DMS79 (cell line): ENCODE results near the gene PARP14.
"Not testable (repeated sequence)": the region's sequence is repeated elsewhere in the genome, so short reads cannot be mapped to it uniquely, and the experiment has no call there.

ENCODE experiments used
- DNase-seq: peaks from one replicate; lab custom pipeline; 2025; lab: John Stamatoyannopoulos, UW

The PARP14 gene

GRCh38 chr3:122680475-122681283 is at the start of gene PARP14:
PARP14 (plus strand) TSS chr3:122680839; CDS start chr3:122680884, 45 bp downstream.
- no peak for DNase-seq

GRCh38 chr3:122635789-122636188 is 44.9 kb upstream of the PARP14 start:
- no peak for DNase-seq

- no peak for DNase-seq
Measured at GRCh38 chr3:122636697-122637096, 43.9 kb upstream of the PARP14 start.

GRCh38 chr3:122640437-122640999 is 40.1 kb upstream of the PARP14 start:
- no peak for DNase-seq

- DNase-seq: no peak
Measured at GRCh38 chr3:122642935-122643334, 37.7 kb upstream of the PARP14 start.

- no peak for DNase-seq
Measured at GRCh38 chr3:122646146-122646988, 34.3 kb upstream of the PARP14 start.

- not testable (repeated sequence) for DNase-seq
Measured at GRCh38 chr3:122651233-122651907, 29.3 kb upstream of the PARP14 start.

- not testable (repeated sequence) for DNase-seq
Measured at GRCh38 chr3:122651962-122652361, 28.7 kb upstream of the PARP14 start.

GRCh38 chr3:122658336-122658735 is 22.3 kb upstream of the PARP14 start:
- DNase-seq: not testable (repeated sequence)

- no peak for DNase-seq
Measured at GRCh38 chr3:122660297-122660974, 20.2 kb upstream of the PARP14 start.

- no peak for DNase-seq
Measured at GRCh38 chr3:122661633-122662032, 19.0 kb upstream of the PARP14 start.

GRCh38 chr3:122662505-122662904 is 18.1 kb upstream of the PARP14 start:
- DNase-seq: no peak

GRCh38 chr3:122665226-122665786 is 15.3 kb upstream of the PARP14 start:
- DNase-seq: no peak

GRCh38 chr3:122665881-122666280 is 14.8 kb upstream of the PARP14 start:
- no peak for DNase-seq

GRCh38 chr3:122668930-122669730 is 11.5 kb upstream of the PARP14 start:
- DNase-seq: no peak

GRCh38 chr3:122671553-122671952 is 9.1 kb upstream of the PARP14 start:
- no peak for DNase-seq

- DNase-seq: no peak
Measured at GRCh38 chr3:122674339-122674738, 6.3 kb upstream of the PARP14 start.

- no peak for DNase-seq
Measured at GRCh38 chr3:122676759-122677158, 3.9 kb upstream of the PARP14 start.

- no peak for DNase-seq
Measured at GRCh38 chr3:122677216-122677615, 3.4 kb upstream of the PARP14 start.

- no peak for DNase-seq
Measured at GRCh38 chr3:122678506-122678905, 2.1 kb upstream of the PARP14 start.
